Ovary (tissue), 3 donors: Measurements from ENCODE around the gene C3orf49.

Source experiments
- CTCF ChIP-seq, 3 donors: fragments of 450-650 bp in 2 of 3; fragments of 200-600 bp in 1 of 3; IDR thresholded peaks; one replicate each; pipeline versions ENCODE4 v1.5.1 to v1.8.0; 2016 to 2022; ENCODE audit warnings: antibody characterized with exemption in 3 of 3, mild to moderate bottlenecking in 1 of 3
- POLR2A ChIP-seq: fragments of 450-650 bp; IDR thresholded peaks from one replicate; pipeline ENCODE4 v1.6.1; 2017; ENCODE audit warnings: antibody characterized with exemption, mild to moderate bottlenecking, moderate library complexity
- donor health status: DM: no; HTN: no; CAD: no.

GRCh38 chr3:63814237-63814636 lies 4.9 kb upstream of the C3orf49 start:
- TF ChIP-seq POLR2A, result no peak
- TF ChIP-seq CTCF (IDR thresholded peaks at IDR 0.05), result no peak
